Activated CD8-positive, alpha-beta memory T cell treated with anti-CD3 and anti-CD28 coated beads for 1 hour (primary cell): ENCODE data around the gene AIFM1.
A peak's percentile ranks its signal among the peaks of the same experiment; 100 is the strongest.

Experiments used
- DNase-seq, 2 donors: peaks; one replicate each; pipeline ENCODE4 v3.0.0-alpha.2; 2020; ENCODE audit warnings: low read depth in 1 of 2; ENCODE audit errors: extremely low read depth in 1 of 2

The AIFM1 gene

DNA sequence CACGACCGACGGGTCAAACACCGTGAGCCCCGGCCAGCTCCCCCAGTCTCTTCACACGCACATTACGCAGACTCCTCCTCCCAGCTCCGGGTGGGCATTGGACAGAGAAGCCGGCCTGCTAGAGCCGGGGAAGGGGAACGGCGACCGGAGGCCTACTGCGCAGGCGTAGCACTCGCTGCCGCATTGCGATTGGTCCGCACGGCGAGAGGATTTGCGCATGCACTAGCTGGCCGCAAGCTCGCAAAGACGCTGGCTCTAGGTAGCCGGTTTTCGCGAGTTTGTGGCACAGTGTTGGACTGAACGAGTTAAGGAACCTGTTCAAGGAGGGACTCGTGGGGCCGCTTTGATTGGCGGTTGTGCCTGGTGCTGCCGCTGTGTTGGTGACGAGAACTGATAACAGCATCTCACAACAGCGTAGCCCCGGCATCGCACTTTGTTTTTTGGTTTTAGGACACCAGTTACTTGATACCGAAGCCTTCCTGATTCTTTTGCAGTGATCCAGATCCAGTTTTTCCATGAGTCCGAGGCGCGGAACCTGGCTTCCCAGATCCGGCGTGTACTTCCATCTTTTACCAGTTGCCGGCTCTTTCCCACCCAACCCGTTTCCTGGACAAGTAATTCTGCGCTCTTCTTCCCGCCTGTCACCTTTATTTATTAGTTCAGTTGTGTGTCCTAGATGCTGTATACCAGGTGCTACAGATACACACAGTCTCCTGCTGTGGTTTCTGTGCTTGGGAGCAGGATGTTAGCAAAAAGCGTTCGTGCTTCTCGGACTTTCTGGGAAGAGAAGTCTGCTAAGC is at the start of gene AIFM1:
AIFM1 (minus strand) TSS at position 139 of the 800 bp plus-strand sequence. CDS start 185 bp downstream, outside the sequence.
- DNase-seq: peak; percentile 74 to 76

DNA sequence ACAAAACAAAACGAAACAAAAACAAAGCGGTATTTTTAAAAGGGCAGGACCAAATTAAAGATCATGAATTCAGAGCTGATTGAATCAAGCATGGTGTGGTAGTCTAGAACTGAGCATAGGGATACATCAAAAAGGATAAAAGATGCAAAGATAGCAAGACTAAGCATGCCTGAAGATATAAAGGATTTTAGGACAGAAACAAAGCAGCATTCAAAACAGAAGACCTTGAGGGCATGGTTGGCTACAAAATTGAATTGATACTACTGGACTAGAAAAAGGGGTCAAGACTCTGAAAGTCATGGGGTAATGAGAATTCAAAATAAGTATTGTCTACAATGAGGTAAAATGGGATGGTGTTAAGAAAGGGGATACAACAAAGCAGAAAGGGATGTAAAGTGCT is 47.7 kb upstream of the AIFM1 start:
- no peak for DNase-seq

DNA sequence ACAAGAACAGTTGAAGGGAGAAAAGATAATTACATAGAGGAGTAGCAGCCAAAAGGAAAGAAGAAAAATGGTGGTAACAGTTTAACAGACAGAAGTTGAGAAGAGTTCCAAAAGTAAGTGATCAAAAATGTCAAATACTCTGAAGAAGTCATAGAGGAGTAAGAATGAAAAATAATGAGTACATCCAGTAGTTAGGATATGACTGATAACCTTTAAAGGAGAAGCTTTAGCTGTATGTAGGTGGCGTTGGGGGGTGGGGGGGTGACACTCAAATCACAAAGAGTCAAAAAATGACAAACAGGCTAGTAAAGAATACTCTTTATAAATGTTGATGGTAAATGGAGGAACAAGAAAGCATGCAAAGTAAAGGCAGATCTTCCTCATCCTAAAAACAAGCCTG is 46.7 kb upstream of the AIFM1 start:
- DNase-seq: no peak

DNA sequence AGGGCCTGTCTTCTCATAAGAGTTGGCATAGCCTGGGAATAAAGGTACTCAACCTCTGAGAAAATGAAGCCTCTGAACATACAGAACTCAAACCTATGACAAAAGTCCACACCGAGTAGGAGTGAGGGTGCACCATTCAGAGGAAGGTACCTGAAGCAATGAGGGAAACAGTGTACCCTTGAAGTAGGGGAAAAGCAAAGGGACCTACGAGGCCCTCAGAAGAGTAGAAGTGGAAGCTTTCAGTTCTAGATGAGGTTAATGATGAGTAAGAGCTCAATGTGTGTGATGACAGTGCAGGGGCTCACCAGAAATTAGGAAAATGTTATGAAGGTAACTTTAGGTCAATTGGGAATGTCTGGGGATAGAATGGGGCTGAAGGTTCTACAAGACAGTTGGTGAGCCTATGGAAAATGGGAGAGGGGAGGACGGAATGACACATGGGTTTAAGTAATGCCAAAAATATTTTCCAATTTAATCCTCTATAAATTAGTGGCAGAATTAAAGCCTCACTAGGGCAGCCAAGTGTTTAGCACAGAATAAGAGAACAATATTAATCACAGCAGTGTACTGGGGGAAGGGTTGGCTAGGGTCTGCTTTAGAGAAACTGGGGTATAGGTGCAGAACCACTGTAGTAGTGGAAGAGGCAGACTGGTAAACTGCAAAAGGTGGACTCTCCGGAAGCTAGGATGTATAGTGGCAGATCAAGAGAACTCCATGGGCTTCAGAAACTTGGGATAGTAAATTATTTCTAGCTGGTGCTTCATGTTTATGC is 46.0 kb upstream of the AIFM1 start:
- no peak for DNase-seq

DNA sequence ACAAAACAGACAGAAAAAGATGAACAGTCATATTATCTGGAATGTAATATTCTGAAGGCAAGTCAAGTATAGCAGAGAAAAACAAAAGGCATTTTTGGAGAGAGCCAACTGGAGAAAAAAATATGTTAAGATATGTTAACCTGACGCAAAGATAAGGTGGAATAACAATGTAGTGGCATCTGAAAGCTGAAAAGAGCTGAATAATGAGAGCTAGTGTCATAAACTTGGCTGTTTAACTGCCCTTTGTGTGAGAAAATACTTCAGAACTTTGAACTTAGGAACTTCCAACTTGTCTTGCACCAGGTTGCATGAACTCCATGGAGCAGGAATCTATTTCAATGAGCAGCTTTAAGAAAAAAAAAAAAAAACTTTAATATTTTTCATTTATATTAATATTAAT is 39.0 kb upstream of the AIFM1 start:
- DNase-seq: no peak

DNA sequence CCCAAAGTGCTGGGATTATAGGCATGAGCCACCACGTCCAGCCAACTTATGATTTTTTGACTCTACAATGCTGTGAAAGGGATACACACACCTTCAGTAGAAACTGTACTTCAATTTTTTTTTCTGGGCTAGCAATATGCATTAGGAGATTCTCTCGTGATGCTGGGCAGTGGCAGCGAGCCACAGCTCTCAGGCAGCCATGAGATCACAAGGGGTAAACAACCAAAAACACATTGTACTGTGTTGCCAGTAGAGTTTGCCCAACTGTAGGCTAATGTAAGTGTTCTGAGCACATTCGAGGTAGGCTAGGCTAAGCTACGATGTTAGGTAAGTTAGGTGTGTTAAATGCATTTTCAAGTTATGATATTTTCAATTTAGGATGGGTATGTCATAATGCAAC is 31.8 kb upstream of the AIFM1 start:
- DNase-seq: no peak

DNA sequence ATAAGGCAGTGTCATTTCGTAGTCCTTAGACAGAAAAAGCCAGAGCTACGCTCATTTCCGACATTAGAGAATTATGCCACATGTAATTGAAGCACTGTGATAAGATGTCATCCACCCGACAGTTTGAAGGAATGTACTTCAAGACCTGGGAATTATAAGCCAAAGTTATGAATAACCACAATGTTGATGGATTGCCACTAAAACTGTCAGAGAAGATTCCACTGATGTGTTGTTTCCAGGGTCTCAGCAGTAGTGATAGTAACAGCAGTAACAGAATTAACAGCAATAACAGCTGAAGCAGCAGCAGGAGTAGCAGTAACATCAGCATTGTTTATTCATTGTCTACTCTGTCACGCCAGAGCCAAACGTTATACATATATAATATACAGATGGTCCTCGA is 30.8 kb upstream of the AIFM1 start:
- DNase-seq: no peak

DNA sequence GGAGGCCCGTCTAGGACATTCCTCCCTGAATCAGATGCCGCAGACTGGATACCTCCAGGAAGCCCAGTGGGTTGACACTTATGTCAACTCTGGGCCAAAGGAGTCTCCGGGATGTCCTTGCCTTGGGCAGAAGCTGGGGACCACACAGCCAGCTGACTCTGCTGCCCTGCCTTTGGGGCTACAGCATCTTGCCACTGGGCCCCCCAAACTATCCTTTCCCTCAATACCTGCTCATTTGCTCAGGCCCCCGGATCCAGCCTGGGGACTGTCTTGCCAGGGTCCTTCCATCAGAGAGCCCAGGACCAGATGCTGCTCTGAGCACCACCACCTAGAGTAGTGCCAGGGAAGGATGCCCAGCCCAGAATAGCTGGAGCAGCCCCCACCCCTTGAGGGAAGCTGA is 25.2 kb upstream of the AIFM1 start:
- DNase-seq: no peak

DNA sequence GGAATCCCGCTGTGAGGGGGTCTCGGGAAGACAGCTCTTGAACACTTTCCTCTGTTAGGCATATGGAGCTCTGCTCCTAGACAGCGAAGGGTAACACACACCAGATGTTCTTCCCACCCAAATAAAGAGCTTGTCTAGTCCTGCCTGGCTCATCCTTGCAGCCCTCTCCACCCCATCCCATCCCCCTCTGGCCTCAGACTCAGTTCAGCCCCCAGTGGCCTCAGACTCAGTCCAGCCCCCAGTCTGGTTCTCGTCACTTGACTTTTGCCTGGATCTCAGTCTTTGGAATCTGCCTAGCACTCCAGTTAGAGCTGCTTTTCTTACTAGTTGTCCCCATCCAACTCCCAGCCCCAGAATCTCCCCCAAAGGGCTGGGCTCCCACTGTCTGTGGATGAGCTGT is 21.0 kb upstream of the AIFM1 start:
- DNase-seq: no peak

DNA sequence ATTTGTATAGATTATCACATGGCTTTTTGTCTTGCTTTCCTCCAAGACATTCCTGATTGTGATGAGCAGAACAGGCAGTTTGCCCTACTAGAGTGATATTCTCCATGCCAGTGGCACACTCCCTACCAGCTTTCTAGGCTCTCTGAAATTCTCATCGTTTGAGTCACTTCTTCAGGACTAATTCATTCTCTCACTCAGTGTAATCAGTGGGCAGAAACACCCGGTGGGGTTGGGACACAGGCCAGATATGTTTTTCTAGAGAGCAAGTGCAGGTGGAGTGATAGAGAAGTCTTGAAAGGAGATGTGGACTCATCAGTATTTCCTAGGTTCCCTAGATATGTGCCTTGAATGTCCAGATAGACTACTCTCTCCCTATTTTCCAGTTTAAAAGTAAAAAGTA is 19.2 kb upstream of the AIFM1 start:
- DNase-seq: no peak

DNA sequence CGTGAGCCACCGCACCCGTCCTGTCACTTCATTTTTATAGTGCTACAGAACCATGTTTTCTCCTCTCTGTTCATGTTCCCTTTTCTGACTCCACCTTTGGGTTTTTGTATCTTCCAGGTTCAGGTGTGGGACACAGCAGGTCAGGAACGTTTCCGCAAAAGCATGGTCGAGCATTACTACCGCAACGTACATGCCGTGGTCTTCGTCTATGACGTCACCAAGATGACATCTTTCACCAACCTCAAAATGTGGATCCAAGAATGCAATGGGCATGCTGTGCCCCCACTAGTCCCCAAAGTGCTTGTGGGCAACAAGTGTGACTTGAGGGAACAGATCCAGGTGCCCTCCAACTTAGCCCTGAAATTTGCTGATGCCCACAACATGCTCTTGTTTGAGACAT is 18.5 kb upstream of the AIFM1 start:
- no peak for DNase-seq

DNA sequence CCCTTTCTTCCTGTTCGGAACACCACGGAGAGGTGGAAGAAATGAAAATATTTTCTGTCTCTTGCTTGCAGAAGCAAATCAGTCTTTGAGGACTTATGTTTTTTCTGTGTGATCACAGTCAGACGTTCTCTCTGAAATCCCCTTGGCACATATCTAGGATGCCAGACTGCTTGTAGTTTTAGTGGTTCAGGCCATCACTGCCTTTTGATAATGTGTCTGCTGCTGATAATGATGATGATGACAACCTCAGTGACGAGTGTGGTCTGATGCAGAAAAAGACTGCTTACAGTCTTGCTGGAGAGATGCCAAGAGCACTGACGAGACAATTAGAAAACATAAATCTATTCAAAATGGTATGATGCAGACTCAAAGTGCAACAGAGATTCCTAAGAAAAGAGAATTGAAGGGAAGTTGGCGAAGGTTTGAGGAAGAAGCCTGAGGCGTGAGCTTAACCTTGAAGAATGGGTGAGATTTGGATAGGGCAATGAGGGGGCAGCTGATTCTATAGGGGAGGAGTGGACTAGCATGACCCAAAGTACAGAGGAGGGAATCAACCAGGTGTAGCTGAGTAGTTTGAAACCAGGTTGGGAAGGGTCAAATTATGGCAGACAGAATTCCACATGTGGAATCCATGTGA is 14.1 kb upstream of the AIFM1 start:
- DNase-seq: no peak

DNA sequence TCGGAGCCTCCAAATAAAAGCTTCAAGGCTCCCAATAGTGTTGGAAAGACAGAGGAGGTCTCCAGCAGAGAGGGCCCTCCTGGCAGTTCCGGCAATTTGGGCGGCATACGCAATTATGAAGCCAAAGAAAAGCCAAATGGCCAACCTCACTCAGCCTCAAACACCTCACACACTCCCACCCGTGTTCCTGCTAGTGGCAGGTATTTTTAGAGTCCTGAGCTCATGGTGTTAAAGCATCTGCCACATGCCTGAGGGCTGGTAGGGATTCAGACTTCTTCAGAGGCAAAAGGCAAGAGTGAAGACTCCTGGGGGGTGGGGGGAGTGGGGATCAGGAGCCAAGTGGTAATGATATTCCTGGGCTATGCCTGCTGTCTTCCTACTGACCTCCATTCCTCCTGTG is 13.5 kb upstream of the AIFM1 start:
- DNase-seq: no peak

DNA sequence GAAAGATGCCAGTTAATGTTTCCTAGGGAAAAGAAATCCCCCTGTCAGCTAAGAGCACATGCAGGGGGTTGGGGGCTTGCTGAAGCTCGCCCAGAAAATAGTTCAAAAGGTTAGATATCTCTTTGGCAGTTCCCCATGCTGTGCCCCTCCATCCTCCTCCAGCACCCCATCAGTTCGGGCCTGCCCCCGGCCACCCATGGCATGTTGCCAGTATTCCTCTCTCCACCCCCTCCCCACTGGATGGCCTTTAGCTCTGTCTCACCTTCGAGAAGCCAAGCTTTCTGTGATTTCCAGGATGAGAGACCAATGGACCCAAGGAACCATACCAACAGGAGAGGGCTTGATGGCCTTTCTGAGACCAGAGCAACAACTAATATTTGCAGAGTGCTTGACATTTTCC is 11.3 kb upstream of the AIFM1 start:
- DNase-seq: no peak

DNA sequence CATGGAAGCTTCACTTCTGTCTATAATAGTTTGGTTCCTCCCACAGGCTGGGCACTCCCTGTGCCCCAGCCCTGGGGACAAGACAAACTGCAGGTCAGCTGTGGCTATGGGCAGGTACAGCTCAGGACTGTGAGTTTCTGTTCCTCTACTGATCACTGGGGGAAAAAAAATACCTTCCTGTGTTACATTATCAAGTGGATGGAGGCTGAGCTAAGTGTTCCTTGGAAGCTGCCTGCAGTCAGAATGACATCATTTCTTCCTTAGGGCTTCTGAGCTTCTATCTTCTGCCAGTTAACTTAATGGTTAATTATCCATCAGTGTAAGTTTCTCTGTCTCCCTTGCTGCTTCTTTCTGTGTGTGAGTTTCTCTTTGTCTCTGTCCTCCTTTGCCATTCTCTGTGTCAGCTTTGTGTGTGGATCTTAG is 10.7 kb upstream of the AIFM1 start:
- DNase-seq: no peak

DNA sequence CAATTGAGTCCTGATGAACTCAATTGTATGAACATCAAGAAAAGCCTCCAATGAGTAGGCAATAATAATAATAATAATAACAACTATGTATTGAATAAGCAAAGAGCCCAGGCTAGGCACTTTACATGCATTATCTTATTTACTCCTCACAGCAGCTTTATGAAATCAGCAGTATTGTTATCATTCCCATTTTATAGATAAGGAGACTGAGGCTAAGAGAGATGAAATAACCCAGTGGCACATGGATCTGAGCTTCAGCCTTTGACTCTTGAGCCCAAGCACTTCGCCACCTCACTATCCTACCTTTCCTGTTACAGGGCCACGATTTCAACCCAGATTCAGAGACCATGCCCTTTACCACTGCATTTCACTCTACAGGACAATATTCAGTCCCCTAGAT is 9.3 kb upstream of the AIFM1 start:
- no peak for DNase-seq

DNA sequence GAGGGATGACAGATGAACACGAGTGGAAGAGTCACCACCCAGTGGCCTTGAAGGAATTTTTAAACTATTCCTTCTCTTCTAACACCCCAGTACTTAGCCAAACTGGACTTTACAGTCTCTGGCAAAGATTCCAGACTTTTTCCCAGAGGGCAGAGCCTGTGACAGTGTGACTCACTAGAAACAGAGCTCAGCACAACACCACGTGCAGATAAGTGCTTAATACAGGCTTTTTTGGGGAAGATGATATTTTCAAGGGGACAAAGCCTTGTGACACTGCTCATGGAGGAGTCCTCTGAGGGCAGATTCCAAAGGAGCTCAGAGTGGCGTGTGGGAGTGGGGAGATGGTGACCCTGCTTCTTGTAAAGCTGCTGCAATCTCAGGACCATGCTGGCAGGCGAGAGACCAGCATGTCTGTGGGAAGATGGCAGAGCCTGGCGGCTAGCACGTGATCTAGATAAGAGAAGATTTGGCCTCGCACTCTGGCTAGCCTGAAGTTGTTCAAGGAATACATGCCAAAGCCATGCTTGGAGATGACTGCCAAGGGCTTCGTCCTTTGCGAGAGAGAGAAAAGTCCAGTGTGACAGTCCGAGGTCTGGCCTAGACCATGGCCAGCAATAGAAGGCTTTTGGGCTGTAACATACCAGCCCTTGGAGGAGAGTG is 8.5 kb upstream of the AIFM1 start:
- no peak for DNase-seq

DNA sequence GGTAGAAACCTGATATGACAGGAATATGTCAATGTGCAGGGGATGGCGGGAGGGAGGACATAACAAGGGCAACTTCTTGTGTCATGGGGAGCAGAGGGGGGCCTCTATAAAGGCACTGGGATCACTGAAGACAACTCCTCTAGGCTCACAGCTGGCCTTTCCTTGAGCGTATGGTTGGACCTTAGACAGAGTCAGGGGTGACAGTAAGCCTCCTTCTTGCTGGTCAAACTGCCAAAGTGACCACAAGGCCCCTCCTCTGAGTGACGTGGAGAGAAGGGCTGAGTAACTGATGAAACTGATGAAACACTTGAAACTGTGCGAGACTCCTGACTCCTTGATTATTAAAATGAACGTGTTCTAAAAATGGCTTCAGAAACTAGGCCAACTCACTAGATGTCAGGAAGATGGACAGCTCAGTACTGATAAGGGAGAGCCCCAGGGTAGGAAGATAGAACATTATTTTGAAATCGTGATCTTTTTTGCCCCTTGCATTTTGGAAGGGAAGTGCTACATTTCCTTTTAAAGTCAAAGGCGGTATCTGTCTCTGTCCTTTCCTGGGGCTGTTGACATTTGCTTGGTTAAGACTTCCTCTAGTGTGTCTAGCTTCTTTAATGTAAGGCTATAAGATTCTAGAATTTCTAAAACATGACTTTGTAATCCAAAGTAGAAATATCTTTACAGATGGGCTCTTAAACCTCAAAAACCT is 7.7 kb upstream of the AIFM1 start:
- DNase-seq: no peak

DNA sequence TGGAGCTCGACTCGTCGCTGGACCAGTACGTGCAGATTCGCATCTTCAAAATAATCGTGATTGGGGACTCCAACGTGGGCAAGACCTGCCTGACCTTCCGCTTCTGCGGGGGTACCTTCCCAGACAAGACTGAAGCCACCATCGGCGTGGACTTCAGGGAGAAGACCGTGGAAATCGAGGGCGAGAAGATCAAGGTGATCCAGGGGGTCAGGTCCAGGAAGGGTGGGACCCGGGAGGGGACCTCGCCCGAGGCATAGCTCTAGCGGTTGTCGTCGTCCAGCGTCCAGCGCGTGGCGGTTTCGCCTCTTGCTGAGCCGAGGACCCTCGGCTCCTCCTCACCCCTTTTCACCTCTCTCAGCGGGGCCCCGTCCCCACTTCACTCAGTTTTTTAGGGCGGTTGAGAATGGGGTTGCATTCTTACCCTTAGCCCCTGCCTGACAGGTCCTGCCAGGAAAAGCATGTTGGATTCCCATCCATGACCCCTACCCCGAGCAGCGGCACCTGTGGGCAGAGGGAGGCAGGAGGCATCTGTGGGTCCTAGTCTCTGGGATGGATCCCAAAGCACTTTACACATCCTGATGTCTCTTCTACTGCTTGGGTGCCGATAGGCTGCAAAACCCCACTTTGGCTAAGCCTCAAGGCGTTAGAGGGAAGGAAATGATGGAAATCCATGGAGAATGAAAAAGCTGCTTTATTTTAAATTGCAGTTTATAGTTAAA is 6.6 kb upstream of the AIFM1 start:
- DNase-seq: no peak
